ENCODE measurements around the gene CCDC73. TPM values are rescaled to one million over a fixed set of nuclear protein-coding genes. Genes with fewer than 3 reads are reported as not detected.

CCDC73 gene
- total and polyA plus RNA-seq, 2 of the 4 experiments (the other 2 are of a cell fraction), result not detected

DNA sequence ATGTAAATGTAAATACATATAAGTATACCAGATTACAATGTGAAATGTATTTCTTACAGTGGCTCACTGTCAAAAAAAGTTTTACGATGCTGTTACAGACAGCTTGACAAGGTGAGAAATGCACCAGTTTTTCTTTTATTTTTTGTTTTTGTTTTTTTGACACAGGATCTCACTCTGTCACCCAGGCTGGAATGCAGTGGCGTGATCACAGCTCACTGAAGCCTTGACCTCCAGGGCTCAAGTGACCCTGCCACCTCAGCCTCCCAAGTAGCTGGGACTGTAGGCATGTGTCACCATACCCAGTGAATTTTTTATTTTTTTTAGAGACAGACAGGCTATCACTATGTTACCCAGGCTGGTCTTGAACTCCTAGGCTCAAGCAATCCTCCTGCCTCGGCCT lies 9.2 kb downstream of the CCDC73 start:
- Histone ChIP-seq H4K5ac (ENCODE audit: low read depth, low read length) (no peak overlapping the region), H3K4me2 (ENCODE audit: low read depth, low read length) (no peak overlapping the region), H2BK20ac (ENCODE audit: low read depth, low read length) (no peak overlapping the region), H4K91ac (ENCODE audit: insufficient read depth, low read depth, low read length) (no peak overlapping the region), H2AK5ac (ENCODE audit: low read depth, low read length) (no peak overlapping the region), H3K9ac (ENCODE audit: low read depth, low read length) (no peak overlapping the region), H3K27me3 (ENCODE audit: control insufficient read depth, insufficient read depth, low read length) (peaks cover 5% of the 10 kb centered on the region; the same call in 1 of the 2 replicates), H3K27ac (ENCODE audit: insufficient read depth, low read length) (no peak overlapping the region), H3K56ac (ENCODE audit: extremely low read depth, insufficient read depth, low read length) (no peak overlapping the region), H2BK120ac (ENCODE audit: low read depth, low read length) (no peak overlapping the region), H3K9me3 (ENCODE audit: control insufficient read depth, insufficient read depth, low read length) (no peaks in the 10 kb centered on the region), H3K18ac (ENCODE audit: low read depth, low read length) (no peak overlapping the region), H2BK15ac (ENCODE audit: low read depth, low read length) (no peak overlapping the region), H4K20me1 (ENCODE audit: insufficient read depth, low read length) (no peaks in the 10 kb centered on the region), H3K14ac (replicated peaks; ENCODE audit: low read depth, low read length) (no peak overlapping the region), H3K4ac (ENCODE audit: low read depth, low read length) (no peak overlapping the region), H2BK5ac (ENCODE audit: low read depth, low read length, poor library complexity, severe bottlenecking) (no peak overlapping the region), H3K4me1 (ENCODE audit: control insufficient read depth, insufficient read depth, low read length) (no peaks in the 10 kb centered on the region), H2AFZ (replicated peaks; ENCODE audit: low read length, poor library complexity) (no peak overlapping the region), H2AK9ac (replicated peaks; ENCODE audit: low read depth, low read length, poor library complexity) (no peak overlapping the region), H3K79me1 (ENCODE audit: low read depth in 1 of 2, low read length in 2 of 2) (no peaks in the 10 kb centered on the region), H3K23ac (ENCODE audit: low read depth, low read length) (no peak overlapping the region), H3K36me3 (ENCODE audit: control insufficient read depth, insufficient read depth, low read length) (no peaks in the 10 kb centered on the region), H3K4me3 (ENCODE audit: insufficient read depth, low read depth, low read length) (no peak overlapping the region), H3K9me1 (ENCODE audit: insufficient read depth, low read length) (no peaks in the 10 kb centered on the region), H4K8ac (ENCODE audit: low read depth in 2 of 2, low read length in 2 of 2) (no peak overlapping the region)
- DNase-seq (no peak), ATAC-seq (ENCODE audit: low read depth) (no peak)
- ChIA-PET CTCF (interaction anchor here (0.6 kb wide), 1 partner anchor 14 kb away, joined by 3 read pairs; no protein-coding TSS in a partner anchor), POLR2A (ENCODE audit: unreplicated experiment) (no interaction called here)
- WGBS, 2 experiments (ENCODE audit: extremely low coverage in 2 of 2, insufficient read length in 1 of 2), result no CpG with 5 or more reads among the region's 3 CpGs
- in situ Hi-C loops (cut with MboI; ENCODE audit: low sequenced_read_pairs) (loop anchor here (10.0 kb wide), 1 partner anchor 460 kb away; no protein-coding TSS in a partner anchor), intact Hi-C loops (cut with micrococcal nuclease) (no loop called here), dilution Hi-C loops (cut with HindIII; ENCODE audit: low sequenced_read_pairs, unreplicated experiment) (no loop called here)
- TF ChIP-seq, protein P1, sequence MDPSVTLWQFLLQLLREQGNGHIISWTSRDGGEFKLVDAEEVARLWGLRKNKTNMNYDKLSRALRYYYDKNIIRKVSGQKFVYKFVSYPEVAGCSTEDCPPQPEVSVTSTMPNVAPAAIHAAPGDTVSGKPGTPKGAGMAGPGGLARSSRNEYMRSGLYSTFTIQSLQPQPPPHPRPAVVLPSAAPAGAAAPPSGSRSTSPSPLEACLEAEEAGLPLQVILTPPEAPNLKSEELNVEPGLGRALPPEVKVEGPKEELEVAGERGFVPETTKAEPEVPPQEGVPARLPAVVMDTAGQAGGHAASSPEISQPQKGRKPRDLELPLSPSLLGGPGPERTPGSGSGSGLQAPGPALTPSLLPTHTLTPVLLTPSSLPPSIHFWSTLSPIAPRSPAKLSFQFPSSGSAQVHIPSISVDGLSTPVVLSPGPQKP (IDR thresholded peaks at IDR 0.05; ENCODE audit: borderline replicate concordance, low read depth, low read length), result no peak
- TF ChIP-seq RAD21 (IDR thresholded peaks at IDR 0.05; ENCODE audit: low read length), result no peak
- TF ChIP-seq, protein P2, sequence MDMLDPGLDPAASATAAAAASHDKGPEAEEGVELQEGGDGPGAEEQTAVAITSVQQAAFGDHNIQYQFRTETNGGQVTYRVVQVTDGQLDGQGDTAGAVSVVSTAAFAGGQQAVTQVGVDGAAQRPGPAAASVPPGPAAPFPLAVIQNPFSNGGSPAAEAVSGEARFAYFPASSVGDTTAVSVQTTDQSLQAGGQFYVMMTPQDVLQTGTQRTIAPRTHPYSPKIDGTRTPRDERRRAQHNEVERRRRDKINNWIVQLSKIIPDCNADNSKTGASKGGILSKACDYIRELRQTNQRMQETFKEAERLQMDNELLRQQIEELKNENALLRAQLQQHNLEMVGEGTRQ (IDR thresholded peaks at IDR 0.05; ENCODE audit: low read depth, low read length), result no peak
- no peak for TF ChIP-seq MAZ (IDR thresholded peaks at IDR 0.05; ENCODE audit: borderline replicate concordance, low read depth, low read length)
- TF ChIP-seq MAFK (IDR thresholded peaks at IDR 0.05; ENCODE audit: low read depth, low read length), result no peak
- TF ChIP-seq CHD1 (IDR thresholded peaks at IDR 0.05; ENCODE audit: low read depth, low read length), result no peak
- TF ChIP-seq RCOR1 (IDR thresholded peaks at IDR 0.05; ENCODE audit: insufficient replicate concordance, low read length), result no peak
- TF ChIP-seq BHLHE40 (IDR thresholded peaks at IDR 0.05; ENCODE audit: low read depth, low read length), result no peak
- TF ChIP-seq NFE2L2 (IDR thresholded peaks at IDR 0.05; ENCODE audit: low read depth, low read length), result no peak
- no peak for TF ChIP-seq SMC3 (IDR thresholded peaks at IDR 0.05; ENCODE audit: low read depth, low read length)
- TF ChIP-seq RFX5 (IDR thresholded peaks at IDR 0.05; ENCODE audit: low read depth, low read length), result no peak
- TF ChIP-seq CEBPB (IDR thresholded peaks at IDR 0.05; ENCODE audit: low read depth, low read length), result no peak
- no peak for TF ChIP-seq FOS (IDR thresholded peaks at IDR 0.05; ENCODE audit: low read depth, low read length)
- TF ChIP-seq, protein P3, sequence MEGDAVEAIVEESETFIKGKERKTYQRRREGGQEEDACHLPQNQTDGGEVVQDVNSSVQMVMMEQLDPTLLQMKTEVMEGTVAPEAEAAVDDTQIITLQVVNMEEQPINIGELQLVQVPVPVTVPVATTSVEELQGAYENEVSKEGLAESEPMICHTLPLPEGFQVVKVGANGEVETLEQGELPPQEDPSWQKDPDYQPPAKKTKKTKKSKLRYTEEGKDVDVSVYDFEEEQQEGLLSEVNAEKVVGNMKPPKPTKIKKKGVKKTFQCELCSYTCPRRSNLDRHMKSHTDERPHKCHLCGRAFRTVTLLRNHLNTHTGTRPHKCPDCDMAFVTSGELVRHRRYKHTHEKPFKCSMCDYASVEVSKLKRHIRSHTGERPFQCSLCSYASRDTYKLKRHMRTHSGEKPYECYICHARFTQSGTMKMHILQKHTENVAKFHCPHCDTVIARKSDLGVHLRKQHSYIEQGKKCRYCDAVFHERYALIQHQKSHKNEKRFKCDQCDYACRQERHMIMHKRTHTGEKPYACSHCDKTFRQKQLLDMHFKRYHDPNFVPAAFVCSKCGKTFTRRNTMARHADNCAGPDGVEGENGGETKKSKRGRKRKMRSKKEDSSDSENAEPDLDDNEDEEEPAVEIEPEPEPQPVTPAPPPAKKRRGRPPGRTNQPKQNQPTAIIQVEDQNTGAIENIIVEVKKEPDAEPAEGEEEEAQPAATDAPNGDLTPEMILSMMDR (conservative IDR thresholded peaks at IDR 0.05; ENCODE audit: low read depth, low read length), result no peak
- TF ChIP-seq MXI1 (IDR thresholded peaks at IDR 0.05; ENCODE audit: borderline replicate concordance, low read depth, low read length), result no peak
- no peak for TF ChIP-seq POLR2A (IDR thresholded peaks at IDR 0.05; ENCODE audit: low read depth, low read length)
- no TSS peak for BruUV-seq (replicated peaks)
